H7 (cell line): Measurements from ENCODE around the gene CBFB. TPM values are rescaled to one million over a fixed set of nuclear protein-coding genes. Genes with fewer than 3 reads are reported as not detected.

ENCODE experiments used
- DNase-seq: peaks from one replicate; pipeline ENCODE4 v3.0.0; 2012
- H3K27me3 ChIP-seq: 2 replicates; pipeline ENCODE4 v1.6.0; 2011; ENCODE audit warnings: mild to moderate bottlenecking, low read length; ENCODE audit not compliant: control insufficient read depth, insufficient read depth
- H3K36me3 ChIP-seq: replicated peaks from 2 replicates; pipeline ENCODE4 v1.5.1; 2011; ENCODE audit warnings: low read length; ENCODE audit not compliant: control insufficient read depth, insufficient read depth
- H3K4me3 ChIP-seq: 2 replicates; pipeline ENCODE4 v1.5.1; 2011; ENCODE audit warnings: low read depth, mild to moderate bottlenecking, control low read depth, low read length, moderate library complexity; ENCODE audit not compliant: insufficient read depth
- total RNA-seq: library from RNA; depleted of rRNA; stranded (reverse); fragments of >200 nt; shearing (Covaris generic); gene quantifications from 2 replicates; pipeline ENCODE4 v1.2.3, GENCODE V29; 2014

CBFB gene
- total RNA-seq, 1 experiment from 2014 or later = 31.4 TPM

DNA sequence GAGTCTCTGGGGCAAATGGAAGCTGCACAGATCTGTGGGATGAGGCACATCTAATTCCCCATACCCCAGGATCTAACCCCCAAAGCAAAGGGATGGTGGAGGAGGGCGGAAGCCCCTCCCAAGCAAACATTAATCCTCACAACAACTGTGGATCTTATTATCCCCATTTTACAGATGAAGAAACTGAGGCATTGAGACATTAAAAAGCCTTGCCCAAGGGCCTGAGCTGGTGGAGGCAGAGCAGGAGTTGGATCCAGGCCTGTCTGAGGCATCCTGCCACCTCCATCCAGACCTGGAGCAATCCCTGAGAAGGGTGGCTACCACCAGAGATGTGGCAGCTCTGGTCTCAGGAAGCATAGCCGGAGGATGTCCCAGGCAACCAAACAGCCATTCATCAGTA is 17.7 kb upstream of the CBFB start:
- no peaks in the 10 kb centered on the region for H3K36me3 ChIP-seq
- H3K27me3 ChIP-seq = peaks cover 30% of the 10 kb centered on the region
- no peak for DNase-seq
- no peak overlapping the region for H3K4me3 ChIP-seq

DNA sequence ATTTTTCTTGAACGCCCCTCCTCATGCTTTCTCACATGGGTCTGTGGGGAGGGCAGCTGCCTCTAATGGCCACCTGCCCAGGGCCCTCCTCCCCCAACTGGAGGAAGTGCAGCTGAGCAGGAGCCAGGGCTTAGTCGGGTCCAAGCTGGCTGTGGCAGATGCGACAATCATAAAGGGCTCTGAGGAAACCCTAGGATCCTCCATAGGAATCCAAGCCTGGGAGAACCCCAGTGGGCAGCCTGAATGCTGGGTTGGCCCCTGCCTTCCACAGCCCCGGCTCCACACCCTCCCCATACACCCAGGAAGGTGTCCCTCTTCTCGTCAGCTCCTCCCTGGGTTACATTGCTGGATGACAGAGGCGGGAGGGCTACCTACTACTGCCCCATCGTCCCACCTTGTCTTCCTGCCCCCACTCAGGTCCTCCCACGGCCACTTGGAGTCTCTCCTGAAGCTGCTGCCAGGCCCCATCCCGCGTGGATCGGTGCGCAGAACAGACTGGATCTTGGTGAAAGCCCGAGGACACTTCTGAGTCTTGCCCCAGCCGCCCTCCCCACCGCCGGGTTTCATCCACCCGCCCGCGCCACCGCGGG is 15.6 kb upstream of the CBFB start:
- Histone ChIP-seq H3K4me3 (peak overlapping the region; percentile 44), H3K27me3 (peaks cover 30% of the 10 kb centered on the region), H3K36me3 (no peaks in the 10 kb centered on the region)
- DNase-seq = peak; percentile 61

DNA sequence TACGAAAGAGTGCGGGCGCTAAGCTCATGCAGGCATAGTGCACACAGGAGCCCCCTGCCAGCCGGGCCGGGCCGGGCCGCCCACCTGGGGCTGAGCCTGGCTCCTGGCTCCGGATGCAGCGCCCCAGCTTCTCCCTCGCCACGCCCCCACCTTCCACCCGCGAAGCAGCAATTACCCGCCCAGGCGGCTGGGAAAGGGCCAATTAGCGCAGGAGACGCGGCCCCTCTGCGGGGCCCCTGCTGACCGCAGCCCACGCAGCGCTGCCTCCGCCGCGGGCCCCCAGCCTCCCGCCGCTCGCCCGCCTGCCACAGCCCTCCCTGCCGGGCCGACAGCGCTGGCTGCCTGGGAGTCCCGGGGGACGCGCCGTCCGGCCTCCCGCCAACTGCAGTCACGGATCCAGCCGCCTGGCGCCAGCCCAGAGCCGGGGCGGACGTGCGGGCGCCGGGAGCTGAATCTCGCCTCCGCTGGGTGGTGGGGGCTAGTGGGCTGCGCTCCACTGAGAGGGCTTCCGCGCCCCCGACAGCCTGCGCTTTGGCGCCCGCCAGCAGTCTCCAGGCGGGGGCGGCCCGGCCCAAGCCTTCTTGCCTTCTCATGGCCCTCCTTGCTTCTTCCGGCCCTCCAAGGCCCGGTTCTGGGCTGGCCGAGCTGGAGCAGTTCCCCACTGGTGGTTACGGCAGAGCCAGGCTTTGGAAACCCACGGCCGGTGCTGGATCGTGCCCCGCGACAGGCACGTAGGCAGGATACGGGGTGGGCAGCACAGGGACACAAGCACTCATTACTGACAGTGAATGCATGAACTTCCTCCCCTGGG is 14.9 kb upstream of the CBFB start:
- DNase-seq = peak; percentile 90
- H3K27me3 ChIP-seq = peaks cover 30% of the 10 kb centered on the region
- H3K4me3 ChIP-seq = peak overlapping the region; percentile 44
- no peaks in the 10 kb centered on the region for H3K36me3 ChIP-seq

DNA sequence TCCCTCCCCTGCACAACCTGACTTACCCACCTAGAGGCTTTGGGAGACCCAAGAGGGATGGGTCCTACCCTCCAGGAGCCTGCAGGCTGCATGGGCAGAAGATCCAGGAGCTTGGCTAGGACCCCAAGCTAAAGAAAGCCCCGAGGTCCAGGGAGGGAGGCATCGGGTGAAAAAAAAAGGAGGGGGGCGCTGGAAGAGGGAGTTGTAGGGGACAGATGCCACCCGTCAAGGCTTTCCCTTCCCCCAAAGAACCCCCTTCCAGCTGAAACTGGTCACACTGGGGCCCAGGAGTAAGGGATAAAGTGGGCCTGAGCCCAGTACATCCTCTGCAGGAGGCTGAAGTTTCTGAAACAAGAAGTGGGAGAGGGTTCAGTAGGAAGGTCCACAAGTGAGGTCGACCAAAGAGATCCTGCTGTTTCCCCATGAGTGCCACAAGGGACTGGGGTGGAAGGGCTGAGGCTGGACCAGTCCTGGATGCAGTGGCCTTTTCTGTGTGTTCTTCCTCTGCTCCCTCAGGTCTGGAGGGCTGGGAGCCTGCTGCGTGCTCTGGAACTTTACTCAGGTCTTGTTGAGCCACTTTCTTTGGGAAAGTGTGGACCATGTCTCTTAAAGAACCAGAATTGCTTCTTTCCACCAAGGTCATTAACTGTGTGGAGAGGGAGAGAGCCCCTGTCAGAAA is 14.2 kb upstream of the CBFB start:
- peak overlapping the region; percentile 44 for H3K4me3 ChIP-seq
- DNase-seq = peak; percentile 11
- peaks cover 30% of the 10 kb centered on the region for H3K27me3 ChIP-seq
- H3K36me3 ChIP-seq = no peaks in the 10 kb centered on the region

DNA sequence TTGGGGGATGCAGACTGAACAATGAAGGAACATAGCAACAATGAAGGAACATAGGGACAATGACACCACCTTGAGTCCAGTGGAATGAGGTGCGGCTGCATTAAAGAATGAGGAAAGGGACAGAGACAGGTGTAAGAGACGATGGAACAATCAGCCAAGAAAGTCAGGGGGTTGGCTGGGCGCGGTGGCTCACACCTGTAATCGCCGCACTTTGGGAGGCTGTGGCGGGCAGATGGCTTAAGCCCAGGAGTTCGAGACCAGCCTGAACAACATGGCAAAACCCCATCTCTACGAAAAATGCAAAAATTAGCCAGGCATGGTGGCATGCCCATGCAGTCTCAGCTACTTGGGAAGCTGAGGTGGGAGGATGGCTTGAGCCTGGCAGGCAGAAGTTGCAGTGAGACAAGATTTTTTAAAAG is 13.6 kb upstream of the CBFB start:
- Histone ChIP-seq H3K27me3 (peaks cover 30% of the 10 kb centered on the region), H3K4me3 (no peak overlapping the region), H3K36me3 (no peaks in the 10 kb centered on the region)
- DNase-seq = peak; percentile 32

DNA sequence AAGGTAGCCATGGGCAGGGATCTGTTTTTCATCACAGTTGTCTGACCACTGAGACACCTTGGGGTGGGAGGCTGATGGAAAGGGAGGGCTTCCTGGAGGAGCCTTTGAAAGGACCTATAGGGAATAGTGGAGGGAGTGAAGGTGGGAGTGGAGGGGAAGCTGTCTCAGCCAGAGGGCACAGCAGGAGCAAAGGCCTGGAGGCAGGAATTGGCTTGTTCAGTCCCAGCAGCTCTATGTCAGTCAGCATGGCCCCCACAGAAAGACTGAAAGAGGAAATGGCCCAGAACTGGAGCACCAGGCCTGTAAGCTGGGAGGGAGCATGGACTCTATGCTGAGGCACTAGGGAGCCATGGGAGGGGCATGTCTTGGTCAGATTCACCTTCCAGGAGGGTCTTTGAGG is 12.8 kb upstream of the CBFB start:
- Histone ChIP-seq H3K27me3 (peaks cover 30% of the 10 kb centered on the region), H3K4me3 (no peak overlapping the region), H3K36me3 (no peaks in the 10 kb centered on the region)
- DNase-seq = no peak

DNA sequence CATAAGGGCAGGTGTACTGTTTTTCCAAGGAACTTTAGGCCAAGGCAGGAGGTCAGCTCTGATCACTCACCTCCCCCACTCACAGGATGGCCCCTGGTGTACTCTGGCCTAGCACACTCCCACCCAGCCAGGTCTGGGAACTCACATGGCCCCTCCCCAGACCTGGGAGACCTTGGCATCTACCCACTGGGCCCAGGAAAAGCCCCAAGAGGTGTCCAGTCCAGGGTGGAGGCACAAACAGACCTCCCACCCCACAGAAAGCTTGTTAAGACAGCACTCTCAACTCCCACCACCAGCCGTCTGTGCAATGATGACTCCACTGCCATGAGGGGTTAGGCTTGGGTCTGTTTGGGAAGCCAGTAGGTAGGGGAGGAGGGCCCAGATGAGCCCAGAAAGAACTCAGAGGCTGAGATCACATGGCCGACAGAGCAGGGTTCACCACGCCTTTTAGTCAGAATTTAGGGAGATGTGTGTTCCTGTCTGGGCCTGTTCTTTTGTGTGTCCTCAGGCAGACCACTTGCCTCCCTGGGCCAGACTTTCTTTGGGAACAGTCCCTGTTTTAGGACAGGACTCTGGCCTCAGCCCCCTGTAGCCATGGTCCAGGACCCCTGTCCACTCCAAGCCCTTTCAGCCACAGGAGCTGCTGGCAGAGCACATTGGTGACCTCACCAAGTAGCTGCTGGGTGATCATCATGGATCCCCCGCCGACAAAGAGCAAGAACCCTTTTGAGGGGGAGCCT is 12.1 kb upstream of the CBFB start:
- H3K4me3 ChIP-seq = no peak overlapping the region
- no peak for DNase-seq
- no peaks in the 10 kb centered on the region for H3K36me3 ChIP-seq
- peaks cover 29% of the 10 kb centered on the region for H3K27me3 ChIP-seq

DNA sequence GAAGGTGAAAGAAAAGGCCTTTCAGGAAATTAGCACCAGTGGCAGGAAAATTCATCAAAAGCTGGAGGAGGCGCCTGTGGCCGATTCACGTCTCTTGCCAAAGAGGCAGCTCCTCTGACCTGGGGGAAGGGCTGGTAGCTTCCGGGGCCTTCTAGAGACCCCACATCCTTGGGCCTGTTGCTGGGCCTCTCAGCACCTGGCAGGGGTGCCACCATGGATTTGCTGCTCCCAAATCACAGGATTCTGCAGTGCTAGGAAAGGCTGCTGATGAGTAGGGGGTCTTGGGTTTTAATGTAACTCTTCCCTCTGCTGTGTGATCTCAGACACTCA is 11.6 kb upstream of the CBFB start:
- DNase-seq = peak; percentile 10
- no peaks in the 10 kb centered on the region for H3K36me3 ChIP-seq
- H3K27me3 ChIP-seq = peaks cover 29% of the 10 kb centered on the region
- H3K4me3 ChIP-seq = no peak overlapping the region

DNA sequence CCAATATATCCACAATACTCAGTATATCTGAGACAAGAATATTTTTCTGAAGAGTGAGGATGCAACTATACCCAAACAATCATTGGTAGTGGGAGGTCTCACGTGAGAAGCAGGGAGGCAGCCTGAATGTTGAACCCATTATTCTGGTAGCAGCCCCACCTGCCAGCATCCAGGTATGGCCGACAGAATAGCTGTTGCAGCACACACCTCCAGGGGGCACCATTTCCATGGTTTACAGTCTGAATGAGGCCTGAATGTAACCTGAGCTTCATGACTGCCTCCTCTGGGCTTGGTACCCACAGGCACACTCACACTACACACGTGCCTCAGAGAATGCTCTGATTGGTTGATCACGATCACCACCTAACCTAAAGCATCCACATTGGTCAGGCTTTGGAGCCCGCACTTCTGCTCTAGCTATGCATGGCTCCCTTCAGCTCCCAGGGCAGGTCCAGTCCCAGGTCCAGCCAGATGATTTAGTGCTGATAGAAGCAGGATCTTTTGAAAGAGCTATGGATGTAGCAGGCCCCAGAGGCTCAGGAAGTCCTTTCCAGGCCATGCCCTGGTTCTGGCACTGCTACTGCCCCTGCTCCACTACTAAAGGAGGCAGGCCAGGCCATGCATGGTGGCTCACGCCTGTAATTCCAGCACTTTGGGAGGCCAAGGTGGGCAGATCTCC is 11.0 kb upstream of the CBFB start:
- Histone ChIP-seq H3K4me3 (no peak overlapping the region), H3K36me3 (no peaks in the 10 kb centered on the region), H3K27me3 (peaks cover 26% of the 10 kb centered on the region)
- peak; percentile 92 for DNase-seq

DNA sequence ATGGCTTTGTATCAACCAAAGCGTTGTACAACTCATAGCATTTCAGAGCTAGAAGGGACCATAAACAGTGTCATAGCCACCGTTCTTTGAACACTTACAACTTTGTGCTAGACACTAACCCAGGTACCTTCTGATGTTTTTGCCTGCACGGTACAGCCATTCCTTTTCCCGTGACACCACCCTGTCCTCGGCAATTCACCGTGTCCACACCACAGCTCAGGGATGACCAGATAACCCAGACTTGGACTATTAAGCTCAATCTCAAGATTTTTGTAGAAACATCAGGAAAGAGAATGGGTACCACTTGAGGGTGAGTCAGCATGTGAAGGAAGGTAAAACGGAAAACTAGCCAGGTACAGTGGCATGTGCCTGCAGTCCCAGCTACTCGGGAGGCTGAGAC is 9.8 kb upstream of the CBFB start:
- no peaks in the 10 kb centered on the region for H3K36me3 ChIP-seq
- no peak overlapping the region for H3K4me3 ChIP-seq
- DNase-seq = no peak

DNA sequence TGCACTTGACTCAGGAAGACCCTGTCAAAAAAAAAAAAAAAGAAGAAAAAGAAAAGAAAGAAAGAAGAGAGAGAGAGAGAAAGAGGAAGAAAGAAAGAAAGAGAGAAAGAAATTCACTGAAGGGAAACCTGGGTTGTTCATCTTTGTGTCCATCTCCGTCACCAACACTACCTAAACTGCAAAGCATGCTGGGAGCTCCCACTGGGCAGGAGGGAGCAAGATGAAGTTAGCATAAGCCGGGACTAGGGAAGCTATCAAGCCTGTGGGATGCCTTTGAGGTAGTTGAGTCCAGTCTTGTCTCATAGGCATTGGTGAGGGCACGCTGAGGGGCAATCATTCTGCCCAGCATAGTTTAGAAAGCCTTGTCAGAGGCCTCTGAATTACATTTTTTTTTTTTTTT is 7.6 kb upstream of the CBFB start:
- peak; percentile 17 for DNase-seq
- H3K36me3 ChIP-seq = no peaks in the 10 kb centered on the region
- H3K27me3 ChIP-seq = no peaks in the 10 kb centered on the region
- no peak overlapping the region for H3K4me3 ChIP-seq

More for the DNA sequence above, 9.8 kb upstream of the CBFB start:
- H3K27me3 ChIP-seq = peaks cover 14% of the 10 kb centered on the region

DNA sequence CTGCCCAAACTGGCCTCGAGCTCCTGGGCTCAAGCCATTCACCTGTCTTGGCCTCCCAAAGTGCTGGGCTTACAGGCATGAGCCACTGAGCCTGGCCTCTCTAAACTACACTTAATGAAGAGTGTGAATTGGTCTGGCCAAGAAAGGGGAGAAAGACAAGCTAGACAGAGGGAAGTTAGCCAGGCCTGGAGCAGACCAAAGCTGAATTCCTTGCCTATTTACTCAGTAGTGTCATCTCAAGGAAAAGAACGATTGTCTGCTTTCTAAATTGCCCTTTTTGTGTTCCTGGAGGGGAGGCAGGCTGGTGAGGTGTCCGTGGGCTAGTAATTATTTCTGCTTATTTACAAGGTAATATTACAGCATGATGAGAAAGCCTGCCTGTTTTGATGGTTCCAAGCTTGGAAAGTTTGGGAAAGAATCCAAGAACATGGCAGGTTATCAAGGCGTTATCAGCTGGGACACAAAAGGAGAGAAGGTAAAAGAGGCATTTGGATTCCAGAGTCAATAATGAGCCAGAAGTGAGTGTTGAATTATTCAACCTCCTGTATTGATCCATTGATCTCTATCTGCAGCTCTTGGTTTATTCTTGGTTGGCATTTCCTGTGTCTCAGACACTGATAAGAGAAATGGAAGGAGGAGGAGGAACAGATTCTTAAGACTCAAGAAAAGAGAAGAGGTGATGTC is 6.3 kb upstream of the CBFB start:
- no peaks in the 10 kb centered on the region for H3K36me3 ChIP-seq
- H3K4me3 ChIP-seq = no peak overlapping the region
- H3K27me3 ChIP-seq = no peaks in the 10 kb centered on the region
- DNase-seq = no peak

DNA sequence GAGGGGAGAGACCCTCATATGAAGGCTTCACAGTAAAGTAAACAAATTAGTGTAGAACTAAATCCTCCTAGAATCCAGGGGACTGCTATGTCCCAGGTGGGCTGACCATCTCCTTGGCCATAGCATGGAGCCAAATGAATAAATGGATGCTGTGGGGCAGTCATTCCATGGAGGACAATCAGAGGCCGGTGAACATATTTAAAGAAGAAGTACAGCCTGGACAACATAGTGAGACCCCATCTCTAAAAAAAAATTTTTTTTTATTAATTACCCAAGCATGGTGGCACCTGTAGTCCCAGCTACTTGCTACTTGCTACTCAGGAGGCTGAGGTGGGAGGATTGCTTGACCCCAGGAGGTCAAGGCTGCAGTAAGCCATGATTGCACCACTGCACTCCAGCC is 5.3 kb upstream of the CBFB start:
- H3K36me3 ChIP-seq = no peaks in the 10 kb centered on the region
- no peak for DNase-seq
- H3K27me3 ChIP-seq = no peaks in the 10 kb centered on the region
- no peak overlapping the region for H3K4me3 ChIP-seq
